ENCODE data around the gene EME2. TPM values are rescaled to one million over a fixed set of nuclear protein-coding genes. Genes with fewer than 3 reads are reported as not detected.
A peak's percentile ranks its signal among the peaks of the same experiment; 100 is the strongest.
"Not testable (repeated sequence)": the region's sequence is repeated elsewhere in the genome, so short reads cannot be mapped to it uniquely, and the experiment has no call there.

EME2 gene
- polyA plus RNA-seq, 3 donors: 8.8 to 13.4 (median 13.4) TPM

DNA sequence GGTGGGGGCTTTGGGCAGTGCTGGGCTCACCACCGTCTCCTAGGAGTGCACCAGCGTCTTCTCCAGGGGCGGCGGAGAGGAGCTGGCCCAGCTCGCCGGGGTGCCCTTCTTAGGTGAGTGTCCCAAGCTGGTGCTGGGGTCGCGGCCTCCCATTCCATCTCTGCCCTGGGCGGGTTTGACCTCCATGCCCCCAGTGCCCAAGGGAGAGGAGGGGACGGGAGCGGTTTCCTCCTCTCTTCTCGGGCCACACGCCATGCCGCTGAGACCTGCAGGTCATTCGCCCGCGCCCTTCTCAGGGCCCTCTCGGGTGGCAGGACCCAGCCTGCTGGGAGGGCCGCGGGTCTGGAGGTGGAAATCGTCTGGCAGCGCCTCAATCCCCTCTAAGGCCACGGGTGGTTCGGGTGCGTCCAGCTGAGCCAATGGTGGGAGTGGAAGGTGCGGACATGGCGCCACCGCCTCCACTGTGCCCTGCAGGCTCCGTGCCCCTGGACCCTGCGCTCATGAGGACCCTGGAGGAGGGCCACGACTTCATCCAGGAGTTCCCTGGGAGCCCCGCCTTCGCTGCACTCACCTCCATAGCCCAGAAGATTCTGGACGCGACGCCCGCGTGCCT lies 15.6 kb downstream of the EME2 start:
- DNase-seq: no peak

DNA sequence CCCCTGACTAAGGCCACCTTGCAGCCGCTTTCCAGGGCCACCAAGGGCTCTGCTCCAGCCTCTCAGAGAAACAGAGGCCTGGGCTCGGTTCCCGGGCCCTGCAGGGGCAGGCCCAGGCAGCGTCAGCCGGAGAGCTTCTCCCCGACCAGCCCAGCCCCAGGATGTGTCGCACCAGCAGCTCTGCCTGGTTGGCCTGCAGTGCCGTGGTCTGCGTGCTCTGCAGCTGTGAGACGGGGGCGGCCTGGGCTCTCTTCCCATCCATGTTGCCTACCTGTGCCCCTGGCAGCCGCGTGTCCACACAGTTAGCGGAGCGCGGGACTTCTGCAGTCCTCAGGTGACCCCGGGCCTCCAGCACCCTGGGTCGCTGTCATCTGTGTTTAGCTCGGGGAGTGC lies 16.1 kb downstream of the EME2 start:
- DNase-seq: no peak

DNA sequence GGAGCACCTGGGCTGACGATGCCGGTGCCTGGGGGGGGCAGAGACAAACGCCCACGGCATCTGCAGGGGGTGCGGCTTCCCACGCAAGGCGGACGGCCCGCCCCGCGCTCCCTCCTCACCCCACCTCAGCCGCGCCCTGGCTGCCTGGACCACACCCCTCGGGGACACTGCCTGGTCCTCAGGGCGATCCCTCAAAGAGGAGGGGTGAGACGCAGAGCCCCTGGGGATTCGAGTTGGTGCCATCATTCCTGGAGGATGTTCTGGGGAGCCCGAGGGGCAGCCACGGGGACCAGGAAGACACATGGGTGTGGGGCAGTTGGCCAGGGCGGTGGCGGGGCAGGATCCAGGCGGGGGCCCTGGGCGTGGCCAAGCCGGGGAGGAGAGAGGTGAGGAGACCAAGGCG lies 17.0 kb downstream of the EME2 start:
- DNase-seq: no peak

DNA sequence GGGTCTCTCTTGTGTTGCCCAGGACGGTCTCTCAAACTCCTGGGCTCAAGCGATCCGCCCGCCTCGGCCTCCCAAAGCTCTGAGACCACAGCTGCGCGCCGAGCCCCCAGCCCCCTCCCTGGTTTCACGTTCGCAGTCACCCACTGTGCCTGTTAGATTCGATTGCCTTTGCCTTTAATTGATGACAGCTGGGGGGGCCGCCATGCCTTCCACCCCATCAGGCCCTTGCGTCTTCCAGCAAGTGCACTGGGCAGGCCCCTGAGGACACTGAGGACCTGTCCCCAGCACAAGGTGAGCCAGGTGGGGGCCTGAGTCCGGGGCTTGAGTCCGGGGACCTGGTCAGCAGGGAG lies 17.6 kb downstream of the EME2 start:
- DNase-seq: no peak

DNA sequence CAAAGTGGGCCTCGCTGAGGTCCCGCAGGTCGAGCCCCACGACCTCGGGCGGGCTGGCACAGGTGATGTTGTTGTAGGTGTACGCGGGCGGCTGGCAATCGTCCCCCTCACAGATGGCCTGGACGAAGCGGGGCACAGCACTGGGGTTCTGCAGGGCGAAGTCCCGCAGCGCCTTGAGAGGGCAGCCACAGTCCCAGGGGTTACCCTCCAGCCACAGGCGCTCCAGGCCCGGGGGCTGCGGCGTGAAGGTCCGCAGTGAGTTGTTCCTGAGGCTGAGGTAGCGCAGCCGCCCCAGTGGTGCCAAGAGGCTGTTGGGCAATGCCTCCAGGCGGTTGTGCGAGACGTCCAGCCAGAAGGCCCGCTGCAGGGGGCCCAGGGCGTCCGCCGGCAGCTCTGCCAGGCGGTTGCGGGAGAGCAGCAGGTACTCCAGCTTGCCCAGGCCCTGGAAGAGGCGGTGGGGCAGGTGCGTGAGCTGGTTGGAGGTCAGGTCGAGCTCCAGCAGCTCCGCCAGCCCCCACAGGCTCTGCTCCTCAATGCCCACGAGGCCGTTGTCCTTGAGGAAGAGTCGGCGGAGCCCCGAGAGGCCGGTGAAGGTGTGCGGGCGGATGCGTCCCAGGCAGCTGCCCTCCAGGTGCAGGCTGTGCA lies 18.1 kb downstream of the EME2 start:
- no peak for DNase-seq

DNA sequence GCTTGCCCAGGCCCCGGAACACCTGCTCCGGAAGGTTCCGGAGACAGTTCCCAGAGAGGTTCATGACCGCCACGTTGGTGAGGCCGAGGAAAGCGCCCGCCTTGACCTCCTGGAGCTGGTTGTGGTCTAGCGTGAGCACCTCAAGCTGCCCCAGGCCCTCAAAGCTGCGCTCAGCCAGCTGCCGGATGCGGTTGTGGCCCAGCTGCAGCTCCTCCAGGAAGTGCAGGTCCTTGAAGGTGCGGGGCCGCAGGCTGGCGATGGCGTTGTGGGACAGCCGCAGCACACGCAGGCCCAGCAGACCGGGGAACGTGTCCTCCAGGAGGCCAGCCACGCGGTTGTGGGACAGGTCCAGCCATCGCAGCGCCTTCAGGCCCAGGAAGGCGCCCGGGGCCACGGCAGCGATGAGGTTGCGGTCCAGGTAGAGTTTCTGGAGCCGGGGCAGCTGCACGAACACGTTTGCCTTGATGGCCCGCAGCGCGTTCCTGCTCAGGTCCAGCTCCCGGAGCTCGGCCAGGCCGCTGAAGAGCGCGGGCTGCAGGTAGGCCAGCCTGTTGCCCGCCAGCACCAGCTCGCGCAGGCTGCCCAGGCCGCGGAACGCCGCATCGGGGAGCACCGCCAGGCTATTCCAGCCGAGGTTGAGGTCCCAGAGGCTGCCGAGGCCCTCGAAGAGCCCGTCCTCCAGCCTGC lies 18.8 kb downstream of the EME2 start:
- no peak for DNase-seq

DNA sequence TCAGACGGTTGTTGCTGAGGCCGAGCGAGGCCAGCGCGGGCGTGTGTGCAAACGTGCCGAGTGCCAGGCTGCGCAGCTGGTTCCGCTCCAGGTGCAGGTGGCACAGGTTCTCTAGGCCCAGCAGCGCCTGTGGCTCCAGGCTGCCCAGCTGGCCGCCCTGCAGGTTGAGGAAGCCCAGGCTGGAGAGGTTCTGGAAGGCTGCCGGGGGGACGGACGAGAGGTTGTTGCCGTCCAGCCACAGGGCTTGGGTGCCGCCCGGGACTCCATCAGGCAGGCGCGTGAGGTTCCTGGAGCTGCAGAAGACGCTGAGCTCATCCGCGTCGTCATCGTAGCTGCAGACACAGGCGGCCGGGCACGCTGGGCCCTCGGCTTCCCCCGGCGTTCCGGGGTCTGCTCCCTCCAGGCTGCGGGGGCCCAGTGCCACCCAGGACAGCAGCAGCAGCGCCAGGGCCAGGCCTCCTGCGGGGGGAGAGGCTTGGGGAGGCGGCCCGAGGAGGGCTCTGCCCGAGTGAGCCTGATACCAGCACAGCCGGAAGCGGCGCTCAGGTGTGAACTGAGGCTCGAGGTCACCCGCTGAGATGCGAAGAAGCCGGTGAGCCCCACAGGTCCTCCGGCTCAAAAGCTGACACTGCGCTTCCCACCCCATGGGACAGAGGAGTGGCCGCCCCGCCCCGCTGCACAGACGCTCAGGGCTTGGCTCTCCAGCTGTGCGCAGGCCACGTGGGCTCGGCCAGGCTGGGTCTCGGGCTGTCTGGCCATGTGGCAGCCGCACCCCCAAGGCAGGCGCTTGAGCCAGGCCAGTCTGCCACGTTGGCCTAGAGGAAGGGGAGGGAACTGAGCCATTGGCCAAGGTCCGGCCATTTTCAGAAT lies 19.6 kb downstream of the EME2 start:
- no peak for DNase-seq

DNA sequence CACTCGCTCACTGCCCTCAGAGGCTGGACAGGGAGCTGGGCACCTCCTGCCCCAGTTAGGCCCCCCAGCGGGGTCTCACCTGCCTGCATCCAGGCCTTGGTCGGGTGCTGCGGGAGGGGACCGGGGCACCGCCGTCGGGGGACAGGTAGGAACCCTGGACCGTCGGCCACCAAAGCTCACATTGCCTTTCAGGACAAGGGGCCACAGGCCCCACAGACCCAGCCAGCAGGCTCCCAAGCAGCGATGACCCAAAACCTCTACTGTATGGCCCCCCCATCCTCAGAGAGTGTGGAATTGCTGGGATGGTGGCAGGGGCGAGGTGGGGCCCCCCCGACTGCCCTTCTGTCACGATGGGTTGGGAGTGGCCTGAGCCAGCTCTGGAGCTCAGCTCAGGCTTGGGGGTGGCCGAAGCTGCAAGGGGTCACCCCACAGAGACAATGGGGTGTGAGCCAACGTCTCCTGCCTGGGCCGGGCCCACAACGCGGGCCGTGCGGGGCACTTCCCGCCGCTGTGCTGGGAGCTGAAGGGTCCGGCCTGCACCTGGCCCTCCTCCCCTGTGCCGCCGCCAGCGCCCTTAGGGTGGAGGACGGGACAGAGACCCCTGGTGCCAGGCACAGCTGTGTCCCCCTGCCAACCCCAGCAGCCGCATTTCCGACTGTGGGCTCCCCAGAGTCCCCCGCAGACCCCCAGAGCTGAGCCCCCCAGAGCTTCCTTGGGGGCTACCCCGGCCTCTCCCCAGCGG lies 20.4 kb downstream of the EME2 start:
- no peak for DNase-seq

DNA sequence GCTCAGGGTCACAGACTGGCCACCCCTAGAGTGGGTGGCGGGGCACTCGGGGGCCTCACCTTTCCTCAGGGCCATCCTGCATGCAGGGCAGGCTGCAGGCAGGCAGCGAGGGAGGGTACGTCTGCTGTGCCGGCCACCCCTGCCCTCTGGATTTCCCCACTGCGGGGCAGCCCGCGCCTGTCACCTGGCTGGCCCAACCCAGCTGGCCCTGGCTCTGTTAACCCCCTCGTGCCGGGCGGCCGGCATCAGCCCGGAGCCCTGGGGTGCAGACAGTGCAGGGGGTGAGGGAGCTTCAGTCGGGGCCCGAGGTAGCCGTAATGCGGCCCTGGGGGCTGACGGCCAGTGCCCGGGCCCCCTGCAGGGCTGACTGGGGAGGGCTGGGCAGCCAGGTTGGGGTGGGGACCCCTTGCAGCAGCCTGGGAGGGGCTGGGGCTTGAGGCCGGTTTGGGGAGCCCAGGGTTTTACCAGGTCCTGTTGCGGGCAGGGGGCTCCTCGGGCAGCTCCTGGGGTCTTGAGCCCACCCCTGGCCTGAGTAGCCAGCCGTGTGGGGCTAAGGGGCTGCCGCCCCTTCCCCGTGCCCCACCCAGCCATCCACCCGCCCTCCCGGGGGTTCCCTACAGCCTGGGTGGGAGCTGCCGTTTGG lies 21.1 kb downstream of the EME2 start, which contains the start of gene IGFALS:
IGFALS (minus strand) TSS at position 128 of the 643 bp plus-strand sequence; CDS start at position 75, 53 bp downstream.
- no peak for DNase-seq

DNA sequence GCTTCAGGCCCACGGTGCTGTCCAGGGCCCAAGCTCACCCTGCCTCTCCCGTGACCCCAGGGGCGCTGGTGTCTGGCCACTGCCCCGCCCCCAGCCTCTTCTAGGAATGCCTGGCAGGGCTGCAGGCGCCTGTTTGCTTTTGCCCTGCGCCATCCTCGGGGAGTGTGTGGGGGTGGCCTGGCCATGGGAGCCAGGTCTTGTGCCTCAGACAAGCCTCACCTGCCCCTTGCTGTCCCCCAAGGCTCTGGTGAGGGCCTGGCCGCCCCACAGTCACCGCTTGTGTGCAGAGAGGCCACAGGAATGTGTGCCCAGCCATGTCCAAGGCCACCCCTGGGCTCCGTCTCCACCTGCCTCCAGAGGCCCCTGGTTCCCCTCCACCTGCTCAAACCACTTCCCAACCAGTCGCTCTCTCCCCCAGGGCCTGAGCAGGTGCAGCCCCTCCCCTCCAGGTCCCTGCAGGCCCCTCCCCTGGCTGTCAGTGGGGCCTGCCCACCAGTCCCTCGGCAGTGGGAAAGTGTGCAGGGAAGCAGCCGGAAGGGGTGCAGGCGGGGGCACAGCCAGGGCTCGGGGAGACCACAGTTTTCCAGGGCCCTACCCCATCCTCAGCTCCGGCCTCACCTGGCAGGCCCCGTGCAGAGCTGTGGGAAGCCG lies 21.7 kb downstream of the EME2 start:
- DNase-seq: no peak

DNA sequence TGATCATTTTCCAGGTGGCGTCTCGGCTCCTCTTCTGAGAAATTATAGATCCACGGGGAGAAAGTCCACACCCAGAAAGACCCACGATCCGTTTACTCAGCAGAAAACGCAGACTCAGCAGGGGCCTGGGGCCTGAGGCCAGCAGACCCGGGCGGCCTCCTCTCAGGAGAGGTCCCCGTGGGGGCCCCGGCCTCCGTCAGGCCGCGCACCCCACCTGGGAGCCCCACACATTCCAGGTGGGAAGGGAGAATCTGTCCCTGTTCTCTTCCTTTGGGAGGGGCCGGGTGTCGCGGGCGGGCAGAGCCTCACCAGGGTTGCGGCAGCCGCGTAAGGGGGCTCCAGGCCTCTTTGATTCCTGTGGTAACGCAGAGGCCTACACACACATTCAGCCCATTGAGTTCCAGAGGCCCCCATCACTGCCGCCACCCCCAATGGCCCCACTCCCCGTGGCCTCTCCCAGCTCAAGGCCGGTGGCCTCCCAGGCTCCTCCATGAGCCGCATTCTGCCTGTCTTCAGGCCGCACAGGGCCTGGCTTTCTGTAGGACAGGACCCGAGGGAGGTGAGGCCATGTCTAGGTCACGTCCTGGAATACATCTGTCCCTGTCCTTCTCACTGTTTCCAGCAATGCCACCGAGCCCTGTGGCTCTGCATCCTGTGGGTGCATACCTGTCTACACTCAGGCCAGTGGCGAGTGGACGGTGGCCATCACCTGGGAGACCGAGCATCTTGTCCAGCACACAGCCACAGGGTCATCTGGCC lies 22.5 kb downstream of the EME2 start:
- DNase-seq: no peak

DNA sequence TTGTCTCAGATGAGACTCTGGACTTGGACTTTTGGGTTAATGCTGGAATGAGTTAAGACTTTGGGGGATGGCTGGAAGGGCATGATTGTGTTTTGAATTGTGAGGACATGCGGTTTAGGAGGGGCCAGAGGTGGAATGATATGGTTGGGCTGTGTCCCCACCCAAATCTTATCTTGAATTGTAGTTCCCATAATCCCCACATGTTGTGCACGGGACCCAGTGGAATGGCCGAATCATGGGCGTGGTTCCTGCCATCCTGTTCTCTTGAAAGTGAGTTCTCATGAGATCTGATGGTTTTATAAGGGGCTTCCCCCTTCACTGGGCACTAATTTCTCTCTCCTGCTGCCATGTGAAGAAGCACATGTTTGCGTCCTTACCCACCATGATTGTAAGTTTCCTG lies 26.7 kb downstream of the EME2 start:
- DNase-seq: not testable (repeated sequence)

DNA sequence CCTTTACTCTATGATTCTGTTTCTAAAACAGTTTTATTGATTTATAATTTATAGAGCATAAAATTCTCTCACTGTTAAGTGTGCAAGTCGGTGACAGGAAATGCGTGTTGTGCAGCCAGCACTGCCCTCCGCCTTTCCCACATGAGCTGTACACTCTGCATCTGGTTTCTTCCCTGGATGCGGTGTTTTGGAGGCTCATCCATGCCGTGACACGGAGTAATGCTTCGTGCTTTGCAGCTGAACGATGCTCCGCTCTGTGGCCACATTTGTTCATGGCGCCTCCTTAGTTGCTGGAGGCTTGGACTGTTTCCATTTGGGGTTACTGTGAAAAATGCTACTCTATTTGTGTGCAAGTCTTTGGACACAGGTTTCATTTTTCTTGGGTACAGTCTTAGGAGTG lies 28.1 kb downstream of the EME2 start:
- DNase-seq: no peak

DNA sequence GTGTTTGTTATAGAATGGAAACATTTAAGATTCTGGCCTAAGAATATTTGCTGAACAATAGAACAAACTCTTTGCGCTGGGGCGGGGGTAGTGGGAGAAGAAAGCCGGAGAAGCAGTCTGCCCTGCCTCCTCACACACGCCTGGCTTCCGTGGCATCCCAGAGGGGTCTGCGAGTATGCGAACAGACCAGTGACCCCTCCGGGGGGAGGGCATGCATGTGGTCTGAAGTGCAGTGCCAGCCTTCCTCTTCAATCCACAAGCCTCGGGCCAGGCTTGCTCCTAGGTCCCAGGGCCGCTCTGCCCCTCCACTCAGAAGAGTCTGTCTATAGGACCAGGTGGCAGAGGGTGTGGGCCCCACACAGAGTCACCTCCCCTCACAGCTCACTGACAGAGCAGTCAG lies 35.0 kb downstream of the EME2 start:
- DNase-seq: no peak

DNA sequence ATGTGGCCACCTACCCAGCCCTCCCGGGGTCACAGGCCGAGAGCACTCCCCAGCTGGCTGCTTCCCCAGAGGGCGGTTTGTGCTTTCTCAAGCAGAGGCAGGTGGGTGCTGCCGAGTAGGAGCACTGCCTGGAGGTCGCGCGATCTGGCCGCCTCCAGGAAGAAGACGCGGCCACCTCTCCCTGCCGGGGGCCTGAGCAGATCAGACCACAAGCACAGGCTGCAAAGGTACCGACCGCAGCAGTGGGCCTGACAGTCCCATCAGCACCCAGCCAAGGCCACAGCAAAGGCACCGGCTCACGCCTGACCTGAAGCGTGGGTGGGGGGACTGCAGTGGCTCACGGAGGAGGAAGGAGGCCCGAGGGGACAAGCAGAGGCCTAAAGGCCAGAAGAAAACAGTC lies 36.1 kb downstream of the EME2 start:
- no peak for DNase-seq

DNA sequence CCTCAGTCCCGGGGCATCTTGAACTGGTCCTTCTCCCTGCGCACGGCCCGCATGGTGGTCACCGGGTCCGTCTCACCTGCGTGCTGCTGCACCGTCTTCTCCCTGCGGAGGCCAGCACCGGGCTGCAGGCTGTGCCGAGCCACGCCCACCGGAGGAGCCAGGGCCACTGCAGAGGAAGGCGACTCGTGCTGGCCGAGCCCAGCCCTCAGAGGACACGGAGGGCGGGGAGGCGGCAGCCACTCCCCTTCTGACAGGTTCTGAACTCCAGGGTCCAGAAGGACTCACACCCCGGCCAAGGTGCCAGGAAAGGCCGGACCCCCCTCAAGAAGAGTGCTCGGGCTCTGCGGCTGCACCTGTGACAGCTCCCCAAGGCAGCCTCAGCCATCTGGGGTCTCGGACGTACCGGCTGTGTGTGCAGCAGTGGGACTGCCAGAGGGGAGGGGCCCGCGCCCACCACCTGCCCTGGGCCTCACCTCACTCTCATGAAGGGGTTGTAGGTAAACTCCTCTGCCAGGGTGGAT lies 36.7 kb downstream of the EME2 start:
- DNase-seq: no peak

DNA sequence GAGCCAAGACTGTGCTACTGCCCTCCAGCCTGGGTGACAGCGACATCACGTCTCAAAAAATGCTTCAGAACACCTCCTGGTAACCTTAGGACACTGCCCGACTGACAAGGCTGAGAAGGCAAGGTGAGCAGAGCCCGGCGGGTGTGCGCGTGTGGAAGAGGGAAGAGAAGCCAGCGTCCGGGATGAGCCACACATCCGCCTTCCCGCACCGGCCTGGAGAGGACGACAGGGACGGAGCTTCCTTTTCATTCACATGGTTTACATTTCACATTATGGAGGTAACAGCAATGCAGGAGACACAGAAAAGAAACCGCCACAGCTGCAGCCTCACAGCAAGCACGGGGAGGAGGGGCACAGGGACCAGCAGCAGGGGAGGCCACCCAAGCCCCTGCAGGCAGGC lies 37.5 kb downstream of the EME2 start:
- DNase-seq: no peak

DNA sequence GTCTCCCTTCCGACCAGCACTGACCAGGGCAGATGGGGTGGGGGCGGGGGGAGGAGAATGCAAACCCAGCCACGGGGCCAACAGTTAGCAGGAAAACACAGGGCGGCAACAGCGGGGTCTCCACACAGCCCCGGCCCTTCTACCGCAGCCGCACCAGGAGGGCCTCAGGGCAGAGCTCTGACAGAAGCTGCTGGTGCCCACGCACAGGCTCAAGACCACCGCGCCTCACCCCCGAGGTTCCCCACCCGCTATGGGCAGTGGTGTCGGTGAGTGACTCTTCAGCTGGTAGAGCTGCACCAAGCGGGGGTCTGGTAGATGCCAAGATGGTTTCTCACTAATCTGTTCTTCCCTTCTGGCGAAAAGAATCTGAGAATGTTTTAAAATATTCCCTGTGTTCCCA lies 37.9 kb downstream of the EME2 start:
- DNase-seq: no peak

DNA sequence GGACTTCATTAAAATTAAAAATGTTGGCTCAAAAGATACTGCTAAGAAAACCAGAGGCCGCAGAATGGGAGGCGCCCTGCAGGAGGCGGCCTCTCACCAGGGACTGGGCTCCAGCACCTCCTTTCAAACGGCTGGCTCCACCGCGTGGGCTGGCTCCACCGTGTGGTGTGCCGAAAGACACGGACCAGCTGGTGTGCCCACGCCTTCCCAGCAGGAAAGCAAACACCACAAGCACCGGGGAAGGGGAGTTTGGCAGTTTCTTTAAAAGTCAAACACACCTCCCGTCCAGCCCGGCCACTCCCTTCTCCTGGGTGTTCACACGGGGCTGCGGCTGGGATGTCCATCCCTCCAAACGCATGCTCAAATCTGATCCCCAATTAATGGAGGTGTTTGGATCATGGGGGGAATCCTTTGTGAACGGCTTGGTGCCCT lies 40.1 kb downstream of the EME2 start:
- DNase-seq: peak; percentile 69

DNA sequence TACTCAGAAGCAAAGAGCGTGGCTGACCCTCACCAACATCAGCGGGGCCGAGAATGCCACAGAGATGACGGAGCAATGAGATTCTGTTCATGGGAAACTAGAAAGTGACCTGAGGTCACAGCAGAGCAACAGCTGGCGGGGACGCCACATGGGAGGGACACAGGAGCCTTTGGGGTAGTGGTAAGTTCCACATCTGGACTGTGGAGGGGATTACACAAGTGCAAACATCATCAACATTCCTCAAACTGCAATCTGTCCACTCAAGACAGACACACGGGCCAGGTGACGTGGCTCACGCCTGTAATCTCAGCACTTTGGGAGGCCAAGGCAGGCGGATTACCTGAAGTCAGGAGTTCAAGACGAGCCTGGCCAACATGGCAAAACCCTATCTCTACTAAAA lies 42.9 kb downstream of the EME2 start:
- DNase-seq: no peak

Measured in renal pelvis (tissue), 4 donors.